HuH-7 (cell line): ENCODE results near the gene PUSL1.

ENCODE experiments used
- DNase-seq: peaks from one replicate; pipeline ENCODE4 v3.0.0; 2011; ENCODE audit warnings: low spot score

PUSL1 gene

GRCh38 chr1:1354271-1355247, 46.2 kb downstream of the PUSL1 start:
- DNase-seq: no peak

GRCh38 chr1:1355416-1355815, 47.0 kb downstream of the PUSL1 start:
- DNase-seq: no peak

GRCh38 chr1:1356166-1356795, 47.9 kb downstream of the PUSL1 start:
- DNase-seq: no peak

GRCh38 chr1:1356796-1357401, 48.5 kb downstream of the PUSL1 start:
- no peak for DNase-seq

- DNase-seq: no peak
Observed at GRCh38 chr1:1357871-1358432, 49.6 kb downstream of the PUSL1 start.

- DNase-seq: no peak
Observed at GRCh38 chr1:1358433-1359271, 50.3 kb downstream of the PUSL1 start, which contains the start of gene MXRA8. TSS of gene MXRA8 (minus strand) at chr1:1358555. CDS start at chr1:1358504, 51 bp downstream.

GRCh38 chr1:1359308-1359663, 50.9 kb downstream of the PUSL1 start:
- DNase-seq: no peak

- no peak for DNase-seq
Observed at GRCh38 chr1:1359664-1360468, 51.5 kb downstream of the PUSL1 start.

GRCh38 chr1:1360506-1361169, 52.2 kb downstream of the PUSL1 start:
- DNase-seq: no peak
